Cardiac fibroblast (primary cell): ENCODE data around the gene ABHD4.

Experiments used
- DNase-seq, 2 donors: peaks; one replicate each; pipeline versions ENCODE4 v3.0.0 to v3.0.0-alpha.2; 2010; ENCODE audit warnings: low read depth in 2 of 2
- H3K4me3 ChIP-seq, 2 donors: replicated peaks in 1 of 2; 1 replicate in 1 of 2; 2 replicates in 1 of 2; pipeline ENCODE4 v1.5.1; 2011; ENCODE audit warnings: low read depth in 2 of 2, low read length in 2 of 2, mild to moderate bottlenecking in 2 of 2, moderate library complexity in 1 of 2
- TF ChIP-seq, protein P1 (sequence below): IDR thresholded peaks from one replicate; pipeline ENCODE4 v1.5.1; 2011; ENCODE audit warnings: low read depth, mild to moderate bottlenecking, low read length, inconsistent platforms

Gene ABHD4

DNA sequence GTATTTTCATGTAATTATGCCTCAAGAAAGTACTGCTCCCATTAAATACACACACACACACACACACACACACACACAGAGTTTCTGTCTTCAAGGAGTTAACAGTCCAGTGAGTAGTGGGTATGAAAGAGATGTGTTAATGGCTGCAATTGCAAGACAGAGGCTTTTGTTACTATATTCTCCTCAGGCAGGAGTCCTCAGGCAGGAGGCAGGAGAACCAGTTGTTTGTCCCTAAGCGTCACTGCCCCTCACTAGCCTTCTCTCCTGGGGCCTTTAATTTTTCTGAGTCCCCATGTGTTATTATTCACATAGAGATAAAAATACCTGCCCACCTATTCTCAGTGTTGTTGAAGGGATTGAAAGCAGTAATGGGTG lies 40.3 kb upstream of the ABHD4 start:
- TF ChIP-seq, protein P1, sequence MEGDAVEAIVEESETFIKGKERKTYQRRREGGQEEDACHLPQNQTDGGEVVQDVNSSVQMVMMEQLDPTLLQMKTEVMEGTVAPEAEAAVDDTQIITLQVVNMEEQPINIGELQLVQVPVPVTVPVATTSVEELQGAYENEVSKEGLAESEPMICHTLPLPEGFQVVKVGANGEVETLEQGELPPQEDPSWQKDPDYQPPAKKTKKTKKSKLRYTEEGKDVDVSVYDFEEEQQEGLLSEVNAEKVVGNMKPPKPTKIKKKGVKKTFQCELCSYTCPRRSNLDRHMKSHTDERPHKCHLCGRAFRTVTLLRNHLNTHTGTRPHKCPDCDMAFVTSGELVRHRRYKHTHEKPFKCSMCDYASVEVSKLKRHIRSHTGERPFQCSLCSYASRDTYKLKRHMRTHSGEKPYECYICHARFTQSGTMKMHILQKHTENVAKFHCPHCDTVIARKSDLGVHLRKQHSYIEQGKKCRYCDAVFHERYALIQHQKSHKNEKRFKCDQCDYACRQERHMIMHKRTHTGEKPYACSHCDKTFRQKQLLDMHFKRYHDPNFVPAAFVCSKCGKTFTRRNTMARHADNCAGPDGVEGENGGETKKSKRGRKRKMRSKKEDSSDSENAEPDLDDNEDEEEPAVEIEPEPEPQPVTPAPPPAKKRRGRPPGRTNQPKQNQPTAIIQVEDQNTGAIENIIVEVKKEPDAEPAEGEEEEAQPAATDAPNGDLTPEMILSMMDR = no peak
- no peak overlapping the region for H3K4me3 ChIP-seq
- no peak for DNase-seq

DNA sequence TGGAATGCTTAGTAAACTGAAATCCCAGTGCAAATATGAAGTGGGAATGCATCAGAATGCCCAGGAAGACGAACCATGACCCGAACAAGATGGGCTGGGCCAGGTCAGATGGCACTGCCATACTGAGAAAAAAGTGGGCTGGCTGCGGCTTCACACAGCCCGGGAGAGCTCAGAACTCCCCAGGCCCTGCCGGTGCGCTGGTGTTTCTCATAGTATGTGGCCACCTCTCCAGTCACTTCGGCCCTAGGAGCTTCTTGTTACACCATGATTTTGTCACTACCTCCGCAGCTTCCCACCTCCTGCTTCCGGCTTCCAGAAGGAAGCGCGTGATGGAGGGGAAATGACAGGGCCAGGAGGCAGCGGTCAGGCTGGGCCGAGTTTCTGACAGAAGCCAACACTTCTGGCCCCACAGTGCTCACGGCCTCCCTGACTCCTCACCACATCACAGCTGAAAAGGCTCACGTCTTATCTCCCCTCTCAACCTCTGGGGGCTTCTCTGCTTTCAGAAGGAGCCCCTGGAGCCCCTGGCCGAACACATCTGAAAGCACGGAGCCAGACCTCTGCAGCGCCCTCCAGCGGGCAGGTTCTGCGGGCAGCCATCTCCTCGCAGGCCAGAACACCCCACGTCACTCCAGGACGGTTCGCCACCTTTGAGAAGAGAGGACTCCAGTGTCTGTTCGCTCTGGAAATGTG lies 39.7 kb upstream of the ABHD4 start:
- DNase-seq = no peak
- TF ChIP-seq, protein P1 = peak; percentile 37
- no peak overlapping the region for H3K4me3 ChIP-seq

DNA sequence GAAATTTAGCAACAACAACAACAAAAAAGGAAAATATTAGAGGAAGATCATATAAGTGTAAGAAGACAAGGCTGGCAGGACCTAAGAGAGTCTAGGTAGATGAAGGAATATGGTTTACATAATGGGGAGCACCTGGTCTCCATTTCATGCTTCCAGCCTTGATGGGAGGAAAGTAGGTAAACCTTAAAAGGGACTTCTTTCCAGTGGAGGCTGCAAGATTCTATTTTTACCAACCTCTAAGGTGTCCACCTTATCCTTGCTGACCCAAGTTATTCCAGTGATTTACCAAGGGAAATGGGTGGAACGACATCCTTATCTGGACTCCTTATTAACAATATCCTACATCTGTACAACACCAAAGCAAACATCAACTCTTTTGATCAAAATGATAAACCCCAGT lies 39.1 kb upstream of the ABHD4 start:
- H3K4me3 ChIP-seq = no peak overlapping the region
- TF ChIP-seq, protein P1 = no peak
- no peak for DNase-seq

DNA sequence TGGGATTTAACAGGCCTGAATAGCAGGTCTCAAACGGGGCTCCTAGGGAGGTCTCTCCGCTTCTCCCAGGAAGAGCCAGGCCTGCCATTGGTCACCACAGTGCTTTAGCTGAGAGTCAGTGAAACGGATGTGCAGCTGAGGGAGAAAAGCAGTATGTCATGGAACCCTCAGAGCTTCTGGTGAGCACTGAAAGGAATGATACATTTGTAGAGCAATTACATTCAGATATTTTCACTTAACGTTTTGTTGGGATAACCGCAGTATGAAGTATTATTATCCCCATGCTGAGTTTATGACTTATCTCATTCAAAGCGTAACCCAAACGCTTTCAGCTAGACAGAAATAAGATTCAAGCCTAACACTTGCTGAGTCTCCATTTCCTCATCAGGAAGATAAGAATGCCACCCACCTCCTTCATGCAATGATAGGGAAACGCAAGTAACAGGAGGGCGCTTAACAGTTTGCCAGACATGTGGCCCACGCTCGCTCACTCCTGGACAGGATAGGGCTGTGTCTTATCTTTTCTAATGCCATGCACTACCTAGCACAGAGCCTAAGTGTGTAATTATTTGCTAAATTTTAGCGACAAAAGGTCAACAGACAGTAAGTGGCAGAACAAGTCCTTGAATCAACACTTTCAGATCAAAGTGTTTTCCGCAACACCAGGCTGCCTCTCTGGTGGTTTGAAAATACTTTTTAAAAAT lies 37.3 kb upstream of the ABHD4 start:
- TF ChIP-seq, protein P1 = no peak
- no peak for DNase-seq
- H3K4me3 ChIP-seq = no peak overlapping the region

DNA sequence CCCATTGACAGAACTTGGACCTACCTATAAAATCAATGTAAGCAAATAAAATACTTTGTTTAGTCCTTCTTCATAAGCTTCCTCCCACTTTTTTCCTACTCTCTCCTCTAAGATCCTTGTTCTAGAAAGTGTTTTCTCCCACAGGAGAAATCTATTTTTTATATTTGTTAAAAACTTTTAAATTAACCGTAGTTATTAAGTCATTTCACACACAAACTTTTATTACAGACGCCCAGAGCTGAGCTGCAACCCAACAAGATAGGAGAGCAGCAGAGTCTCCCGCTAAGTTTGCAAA lies 36.8 kb upstream of the ABHD4 start:
- TF ChIP-seq, protein P1 = no peak
- no peak for DNase-seq
- H3K4me3 ChIP-seq = no peak overlapping the region

DNA sequence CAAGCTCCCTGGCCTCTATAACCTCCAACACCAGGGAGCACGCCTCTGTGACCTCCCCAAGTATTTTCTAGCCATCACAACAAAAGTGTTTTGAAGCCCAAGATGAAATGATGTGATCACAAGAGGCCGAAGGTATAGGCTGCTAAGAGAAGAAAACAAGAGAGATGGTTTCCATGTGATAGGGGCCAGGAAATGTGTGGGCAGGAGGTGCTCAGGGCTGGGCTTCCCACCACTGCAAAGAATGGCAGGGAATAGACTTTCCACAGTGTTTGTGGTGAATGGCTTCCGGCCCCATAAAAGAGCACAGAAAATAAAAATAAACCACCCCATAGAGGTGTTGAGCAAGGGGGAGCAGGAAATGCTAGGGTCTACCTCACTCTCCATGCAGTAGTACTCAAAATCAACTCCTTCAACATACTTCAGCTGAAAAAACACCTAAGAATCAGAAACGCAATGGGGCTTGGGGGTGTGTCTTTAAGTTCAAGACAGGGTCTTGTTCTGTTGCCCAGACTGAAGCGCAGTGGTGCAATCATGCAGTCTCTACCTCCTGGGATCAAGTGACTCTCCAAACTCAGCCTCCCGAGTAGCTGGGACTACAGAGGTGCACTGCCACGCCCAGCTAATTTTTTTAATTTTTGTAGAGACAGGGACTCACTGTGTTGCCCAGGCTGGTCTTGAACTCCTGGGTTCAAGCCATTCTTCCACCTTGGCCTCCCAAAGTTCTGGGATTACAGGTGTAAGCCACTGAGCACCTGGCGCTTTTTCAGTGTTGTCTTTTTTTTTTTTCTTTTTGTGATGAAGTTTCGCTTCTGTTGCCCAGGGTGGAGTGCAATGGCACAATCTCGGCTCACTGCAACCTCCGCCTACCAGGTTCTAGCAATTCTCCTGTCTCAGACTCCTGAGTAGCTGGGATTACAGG lies 36.2 kb upstream of the ABHD4 start:
- H3K4me3 ChIP-seq = no peak overlapping the region
- no peak for DNase-seq
- TF ChIP-seq, protein P1 = no peak
